HepG2 (cell line): ENCODE measurements around the gene STRBP. TPM values are rescaled to one million over a fixed set of nuclear protein-coding genes. Genes with fewer than 3 reads are reported as not detected.

ENCODE experiments used
- CEBPG ChIP-seq: IDR thresholded peaks from 2 replicates; pipeline ENCODE4 v1.6.1; 2016
- HDAC1 ChIP-seq: sonication (generic); formaldehyde crosslinking; IDR thresholded peaks from 2 replicates; pipeline ENCODE4 v1.5.1; 2020; ENCODE audit warnings: mild to moderate bottlenecking, missing genetic modification reagents
- KDM4B ChIP-seq: sonication (generic); formaldehyde crosslinking; IDR thresholded peaks from 2 replicates; pipeline ENCODE4 v1.4.0; 2020; ENCODE audit warnings: missing genetic modification reagents
- NAIF1 ChIP-seq: sonication (generic); formaldehyde crosslinking; IDR thresholded peaks from 2 replicates; pipeline ENCODE4 v1.5.0; 2020; ENCODE audit warnings: mild to moderate bottlenecking, missing genetic modification reagents, borderline replicate concordance
- ONECUT2 ChIP-seq: sonication (generic); formaldehyde crosslinking; IDR thresholded peaks from 2 replicates; pipeline ENCODE4 v1.4.0; 2020; ENCODE audit warnings: missing genetic modification reagents
- PHF5A ChIP-seq: IDR thresholded peaks from one replicate; pipeline ENCODE4 v1.6.1; 2018; ENCODE audit warnings: low read depth, missing genetic modification reagents; ENCODE audit not compliant: unreplicated experiment
- ZBTB7B ChIP-seq: sonication (generic); formaldehyde crosslinking; IDR thresholded peaks from 2 replicates; pipeline ENCODE4 v1.4.0; 2020; ENCODE audit warnings: missing genetic modification reagents
- ZNF546 ChIP-seq: sonication (generic); formaldehyde crosslinking; conservative IDR thresholded peaks from 2 replicates; pipeline ENCODE4 v1.8.1; 2023; ENCODE audit warnings: mild to moderate bottlenecking, missing genetic modification reagents
- ZNF878 ChIP-seq: sonication (generic); formaldehyde crosslinking; IDR thresholded peaks from 2 replicates; pipeline ENCODE4 v1.8.1; 2023; ENCODE audit warnings: mild to moderate bottlenecking, missing genetic modification reagents, moderate library complexity
- polyA plus RNA-seq, 8 experiments: library from polyadenylated mRNA; depleted of rRNA in 3 of 8; stranded (reverse) in 7 of 8; unstranded in 1 of 8; fragments of >200 nt; fragmentation: Illumina TruSeq in 4 of 8; extraction: Trizol in 4 of 8; gene quantifications; 2 replicates each; pipeline versions ENCODE4 v1.2.1 to v1.2.3, GENCODE V29; 2011 to 2016; ENCODE audit warnings: low read depth in 4 of 8, missing spikeins in 1 of 8, mixed read lengths in 1 of 8; ENCODE audit not compliant: insufficient read depth in 1 of 8
- total RNA-seq, 5 experiments: library from RNA; depleted of rRNA; stranded (reverse); fragments of >200 nt; fragmentation: Illumina TruSeq; extraction: Trizol; gene quantifications; 2 replicates each; pipeline ENCODE4 v1.2.3, GENCODE V29; 2016; ENCODE audit warnings: low read depth in 1 of 5
- TF ChIP-seq, protein P1 (sequence below): sonication (generic); formaldehyde crosslinking; IDR thresholded peaks from 2 replicates; pipeline ENCODE4 v1.4.0; 2020; ENCODE audit warnings: mild to moderate bottlenecking, missing genetic modification reagents, borderline replicate concordance
- TF ChIP-seq, protein P2 (sequence below): sonication (generic); formaldehyde crosslinking; IDR thresholded peaks from 2 replicates; pipeline ENCODE4 v1.4.0; 2020; ENCODE audit warnings: low read depth, missing genetic modification reagents
- TF ChIP-seq, protein P3 (sequence below): sonication (generic); formaldehyde crosslinking; IDR thresholded peaks from 2 replicates; pipeline ENCODE4 v1.9.0; 2022; ENCODE audit warnings: missing genetic modification reagents, mild to moderate bottlenecking, borderline replicate concordance
- TF ChIP-seq, protein P4 (sequence below): sonication (generic); formaldehyde crosslinking; IDR thresholded peaks from 2 replicates; pipeline ENCODE4 v1.4.0; 2020; ENCODE audit warnings: missing genetic modification reagents

The STRBP gene
- total and polyA plus RNA-seq, 2 of the 13 experiments (the other 11 are each of a cell fraction or from before 2014, with no cell fraction given), result 14.5 to 38.5 TPM

DNA sequence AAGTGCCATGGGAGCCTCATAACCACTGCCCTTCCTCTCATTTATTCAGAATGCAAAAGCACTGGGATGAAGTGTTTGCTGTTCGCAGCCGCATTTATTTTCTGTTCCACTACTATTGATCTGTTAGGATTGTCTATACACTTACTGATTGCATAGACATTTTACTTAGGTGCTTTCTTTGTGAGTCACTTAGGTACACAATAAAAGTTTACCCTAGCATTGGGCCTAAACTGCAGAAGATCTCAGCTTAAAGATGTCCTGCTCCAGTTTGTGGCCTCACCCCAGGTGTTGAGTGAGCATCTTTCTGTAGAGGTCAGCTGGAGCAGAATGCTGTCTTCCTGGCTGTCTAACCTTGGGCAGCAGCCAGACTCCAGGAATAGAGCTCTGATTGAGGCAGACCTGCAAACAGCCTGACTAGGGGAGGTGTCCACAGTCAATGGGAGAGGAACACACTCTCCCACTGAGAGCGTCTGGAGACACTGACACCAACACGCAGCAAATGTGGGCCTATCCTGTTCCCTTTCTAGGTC, 181.0 kb downstream of the STRBP start (continued):
- TF ChIP-seq ZBTB7B (CRISPR knock-in tag) (0 out of 2 replicates have a peak, but pooled peaks have one; percentile 36), PHF5A (CRISPR knock-in tag) (peak; percentile 73), KDM4B (CRISPR knock-in tag) (no peak; the same call in 1 of the 2 replicates), ONECUT2 (peak; percentile 96), HDAC1 (CRISPR knock-in tag) (peak; percentile 93), NAIF1 (CRISPR knock-in tag) (peak; percentile 72; the same call in 1 of the 2 replicates), CEBPG (CRISPR knock-in tag) (peak; percentile 64), ZNF878 (peak; percentile 62; the same call in 1 of the 2 replicates), ZNF546 (CRISPR knock-in tag) (no peak)
- TF ChIP-seq, protein P1, sequence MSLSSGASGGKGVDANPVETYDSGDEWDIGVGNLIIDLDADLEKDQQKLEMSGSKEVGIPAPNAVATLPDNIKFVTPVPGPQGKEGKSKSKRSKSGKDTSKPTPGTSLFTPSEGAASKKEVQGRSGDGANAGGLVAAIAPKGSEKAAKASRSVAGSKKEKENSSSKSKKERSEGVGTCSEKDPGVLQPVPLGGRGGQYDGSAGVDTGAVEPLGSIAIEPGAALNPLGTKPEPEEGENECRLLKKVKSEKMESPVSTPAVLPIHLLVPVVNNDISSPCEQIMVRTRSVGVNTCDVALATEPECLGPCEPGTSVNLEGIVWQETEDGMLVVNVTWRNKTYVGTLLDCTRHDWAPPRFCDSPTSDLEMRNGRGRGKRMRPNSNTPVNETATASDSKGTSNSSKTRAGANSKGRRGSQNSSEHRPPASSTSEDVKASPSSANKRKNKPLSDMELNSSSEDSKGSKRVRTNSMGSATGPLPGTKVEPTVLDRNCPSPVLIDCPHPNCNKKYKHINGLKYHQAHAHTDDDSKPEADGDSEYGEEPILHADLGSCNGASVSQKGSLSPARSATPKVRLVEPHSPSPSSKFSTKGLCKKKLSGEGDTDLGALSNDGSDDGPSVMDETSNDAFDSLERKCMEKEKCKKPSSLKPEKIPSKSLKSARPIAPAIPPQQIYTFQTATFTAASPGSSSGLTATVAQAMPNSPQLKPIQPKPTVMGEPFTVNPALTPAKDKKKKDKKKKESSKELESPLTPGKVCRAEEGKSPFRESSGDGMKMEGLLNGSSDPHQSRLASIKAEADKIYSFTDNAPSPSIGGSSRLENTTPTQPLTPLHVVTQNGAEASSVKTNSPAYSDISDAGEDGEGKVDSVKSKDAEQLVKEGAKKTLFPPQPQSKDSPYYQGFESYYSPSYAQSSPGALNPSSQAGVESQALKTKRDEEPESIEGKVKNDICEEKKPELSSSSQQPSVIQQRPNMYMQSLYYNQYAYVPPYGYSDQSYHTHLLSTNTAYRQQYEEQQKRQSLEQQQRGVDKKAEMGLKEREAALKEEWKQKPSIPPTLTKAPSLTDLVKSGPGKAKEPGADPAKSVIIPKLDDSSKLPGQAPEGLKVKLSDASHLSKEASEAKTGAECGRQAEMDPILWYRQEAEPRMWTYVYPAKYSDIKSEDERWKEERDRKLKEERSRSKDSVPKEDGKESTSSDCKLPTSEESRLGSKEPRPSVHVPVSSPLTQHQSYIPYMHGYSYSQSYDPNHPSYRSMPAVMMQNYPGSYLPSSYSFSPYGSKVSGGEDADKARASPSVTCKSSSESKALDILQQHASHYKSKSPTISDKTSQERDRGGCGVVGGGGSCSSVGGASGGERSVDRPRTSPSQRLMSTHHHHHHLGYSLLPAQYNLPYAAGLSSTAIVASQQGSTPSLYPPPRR, result peak; percentile 94
- TF ChIP-seq, protein P2, sequence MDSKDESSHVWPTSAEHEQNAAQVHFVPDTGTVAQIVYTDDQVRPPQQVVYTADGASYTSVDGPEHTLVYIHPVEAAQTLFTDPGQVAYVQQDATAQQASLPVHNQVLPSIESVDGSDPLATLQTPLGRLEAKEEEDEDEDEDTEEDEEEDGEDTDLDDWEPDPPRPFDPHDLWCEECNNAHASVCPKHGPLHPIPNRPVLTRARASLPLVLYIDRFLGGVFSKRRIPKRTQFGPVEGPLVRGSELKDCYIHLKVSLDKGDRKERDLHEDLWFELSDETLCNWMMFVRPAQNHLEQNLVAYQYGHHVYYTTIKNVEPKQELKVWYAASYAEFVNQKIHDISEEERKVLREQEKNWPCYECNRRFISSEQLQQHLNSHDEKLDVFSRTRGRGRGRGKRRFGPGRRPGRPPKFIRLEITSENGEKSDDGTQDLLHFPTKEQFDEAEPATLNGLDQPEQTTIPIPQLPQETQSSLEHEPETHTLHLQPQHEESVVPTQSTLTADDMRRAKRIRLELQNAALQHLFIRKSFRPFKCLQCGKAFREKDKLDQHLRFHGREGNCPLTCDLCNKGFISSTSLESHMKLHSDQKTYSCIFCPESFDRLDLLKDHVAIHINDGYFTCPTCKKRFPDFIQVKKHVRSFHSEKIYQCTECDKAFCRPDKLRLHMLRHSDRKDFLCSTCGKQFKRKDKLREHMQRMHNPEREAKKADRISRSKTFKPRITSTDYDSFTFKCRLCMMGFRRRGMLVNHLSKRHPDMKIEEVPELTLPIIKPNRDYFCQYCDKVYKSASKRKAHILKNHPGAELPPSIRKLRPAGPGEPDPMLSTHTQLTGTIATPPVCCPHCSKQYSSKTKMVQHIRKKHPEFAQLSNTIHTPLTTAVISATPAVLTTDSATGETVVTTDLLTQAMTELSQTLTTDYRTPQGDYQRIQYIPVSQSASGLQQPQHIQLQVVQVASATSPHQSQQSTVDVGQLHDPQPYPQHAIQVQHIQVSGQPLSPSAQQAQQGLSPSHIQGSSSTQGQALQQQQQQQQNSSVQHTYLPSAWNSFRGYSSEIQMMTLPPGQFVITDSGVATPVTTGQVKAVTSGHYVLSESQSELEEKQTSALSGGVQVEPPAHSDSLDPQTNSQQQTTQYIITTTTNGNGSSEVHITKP (CRISPR knock-in tag), result 0 out of 2 replicates have a peak, but pooled peaks have one; percentile 34
- TF ChIP-seq, protein P3, sequence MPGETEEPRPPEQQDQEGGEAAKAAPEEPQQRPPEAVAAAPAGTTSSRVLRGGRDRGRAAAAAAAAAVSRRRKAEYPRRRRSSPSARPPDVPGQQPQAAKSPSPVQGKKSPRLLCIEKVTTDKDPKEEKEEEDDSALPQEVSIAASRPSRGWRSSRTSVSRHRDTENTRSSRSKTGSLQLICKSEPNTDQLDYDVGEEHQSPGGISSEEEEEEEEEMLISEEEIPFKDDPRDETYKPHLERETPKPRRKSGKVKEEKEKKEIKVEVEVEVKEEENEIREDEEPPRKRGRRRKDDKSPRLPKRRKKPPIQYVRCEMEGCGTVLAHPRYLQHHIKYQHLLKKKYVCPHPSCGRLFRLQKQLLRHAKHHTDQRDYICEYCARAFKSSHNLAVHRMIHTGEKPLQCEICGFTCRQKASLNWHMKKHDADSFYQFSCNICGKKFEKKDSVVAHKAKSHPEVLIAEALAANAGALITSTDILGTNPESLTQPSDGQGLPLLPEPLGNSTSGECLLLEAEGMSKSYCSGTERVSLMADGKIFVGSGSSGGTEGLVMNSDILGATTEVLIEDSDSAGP (CRISPR knock-in tag), result peak; percentile 23; the same call in 1 of the 2 replicates
- TF ChIP-seq, protein P4, sequence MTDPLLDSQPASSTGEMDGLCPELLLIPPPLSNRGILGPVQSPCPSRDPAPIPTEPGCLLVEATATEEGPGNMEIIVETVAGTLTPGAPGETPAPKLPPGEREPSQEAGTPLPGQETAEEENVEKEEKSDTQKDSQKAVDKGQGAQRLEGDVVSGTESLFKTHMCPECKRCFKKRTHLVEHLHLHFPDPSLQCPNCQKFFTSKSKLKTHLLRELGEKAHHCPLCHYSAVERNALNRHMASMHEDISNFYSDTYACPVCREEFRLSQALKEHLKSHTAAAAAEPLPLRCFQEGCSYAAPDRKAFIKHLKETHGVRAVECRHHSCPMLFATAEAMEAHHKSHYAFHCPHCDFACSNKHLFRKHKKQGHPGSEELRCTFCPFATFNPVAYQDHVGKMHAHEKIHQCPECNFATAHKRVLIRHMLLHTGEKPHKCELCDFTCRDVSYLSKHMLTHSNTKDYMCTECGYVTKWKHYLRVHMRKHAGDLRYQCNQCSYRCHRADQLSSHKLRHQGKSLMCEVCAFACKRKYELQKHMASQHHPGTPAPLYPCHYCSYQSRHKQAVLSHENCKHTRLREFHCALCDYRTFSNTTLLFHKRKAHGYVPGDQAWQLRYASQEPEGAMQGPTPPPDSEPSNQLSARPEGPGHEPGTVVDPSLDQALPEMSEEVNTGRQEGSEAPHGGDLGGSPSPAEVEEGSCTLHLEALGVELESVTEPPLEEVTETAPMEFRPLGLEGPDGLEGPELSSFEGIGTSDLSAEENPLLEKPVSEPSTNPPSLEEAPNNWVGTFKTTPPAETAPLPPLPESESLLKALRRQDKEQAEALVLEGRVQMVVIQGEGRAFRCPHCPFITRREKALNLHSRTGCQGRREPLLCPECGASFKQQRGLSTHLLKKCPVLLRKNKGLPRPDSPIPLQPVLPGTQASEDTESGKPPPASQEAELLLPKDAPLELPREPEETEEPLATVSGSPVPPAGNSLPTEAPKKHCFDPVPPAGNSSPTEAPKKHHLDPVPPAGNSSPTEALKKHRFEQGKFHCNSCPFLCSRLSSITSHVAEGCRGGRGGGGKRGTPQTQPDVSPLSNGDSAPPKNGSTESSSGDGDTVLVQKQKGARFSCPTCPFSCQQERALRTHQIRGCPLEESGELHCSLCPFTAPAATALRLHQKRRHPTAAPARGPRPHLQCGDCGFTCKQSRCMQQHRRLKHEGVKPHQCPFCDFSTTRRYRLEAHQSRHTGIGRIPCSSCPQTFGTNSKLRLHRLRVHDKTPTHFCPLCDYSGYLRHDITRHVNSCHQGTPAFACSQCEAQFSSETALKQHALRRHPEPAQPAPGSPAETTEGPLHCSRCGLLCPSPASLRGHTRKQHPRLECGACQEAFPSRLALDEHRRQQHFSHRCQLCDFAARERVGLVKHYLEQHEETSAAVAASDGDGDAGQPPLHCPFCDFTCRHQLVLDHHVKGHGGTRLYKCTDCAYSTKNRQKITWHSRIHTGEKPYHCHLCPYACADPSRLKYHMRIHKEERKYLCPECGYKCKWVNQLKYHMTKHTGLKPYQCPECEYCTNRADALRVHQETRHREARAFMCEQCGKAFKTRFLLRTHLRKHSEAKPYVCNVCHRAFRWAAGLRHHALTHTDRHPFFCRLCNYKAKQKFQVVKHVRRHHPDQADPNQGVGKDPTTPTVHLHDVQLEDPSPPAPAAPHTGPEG (CRISPR knock-in tag), result peak; percentile 61; the same call in 1 of the 2 replicates
